ENCODE data around the gene SIDT2. TPM values are rescaled to one million over a fixed set of nuclear protein-coding genes. Genes with fewer than 3 reads are reported as not detected.

The SIDT2 gene
- total RNA-seq, 3 donors from 2014 or later = 69.8 to 76.3 (median 71.4) TPM

GRCh38 chr11:117229411-117229810 is 50.9 kb downstream of the SIDT2 start:
- no peak for ATAC-seq
- no peaks in the 10 kb centered on the region for H3K36me3 ChIP-seq (ENCODE audit: low read depth)
- no peak for DNase-seq
- no peak overlapping the region for H3K4me3 ChIP-seq
- H3K9me3 ChIP-seq = no peaks in the 10 kb centered on the region
- intact Hi-C loops (cut with DNase I, micrococcal nuclease) = no loop called here
- TF ChIP-seq CTCF (IDR thresholded peaks at IDR 0.05) = no peak
- peaks cover 36% of the 10 kb centered on the region for H3K4me1 ChIP-seq (ENCODE audit: low read depth)

GRCh38 chr11:117229931-117230285 is 51.4 kb downstream of the SIDT2 start:
- no peaks in the 10 kb centered on the region for H3K9me3 ChIP-seq
- H3K36me3 ChIP-seq (ENCODE audit: low read depth) = no peaks in the 10 kb centered on the region
- DNase-seq (no peak), ATAC-seq (no peak)
- H3K4me3 ChIP-seq = no peak overlapping the region
- intact Hi-C loops (cut with DNase I, micrococcal nuclease) = no loop called here
- no peak for TF ChIP-seq CTCF (IDR thresholded peaks at IDR 0.05)
- peaks cover 32% of the 10 kb centered on the region for H3K4me1 ChIP-seq (ENCODE audit: low read depth)

GRCh38 chr11:117230286-117230961 is 51.9 kb downstream of the SIDT2 start:
- DNase-seq (no peak), ATAC-seq (no peak)
- Histone ChIP-seq H3K4me3 (no peak overlapping the region), H3K36me3 (ENCODE audit: low read depth) (no peaks in the 10 kb centered on the region), H3K9me3 (no peaks in the 10 kb centered on the region), H3K4me1 (ENCODE audit: low read depth) (peaks cover 27% of the 10 kb centered on the region)
- no peak for TF ChIP-seq CTCF (IDR thresholded peaks at IDR 0.05)
- intact Hi-C loops (cut with DNase I, micrococcal nuclease) = no loop called here

GRCh38 chr11:117230999-117231841 is 52.7 kb downstream of the SIDT2 start:
- intact Hi-C loops (cut with DNase I, micrococcal nuclease) = no loop called here
- peaks cover 22% of the 10 kb centered on the region for H3K4me1 ChIP-seq (ENCODE audit: low read depth)
- H3K4me3 ChIP-seq = peak overlapping the region; percentile 92
- H3K9me3 ChIP-seq = no peaks in the 10 kb centered on the region
- H3K36me3 ChIP-seq (ENCODE audit: low read depth) = no peaks in the 10 kb centered on the region
- ATAC-seq = peak; percentile 59
- no peak for TF ChIP-seq CTCF (IDR thresholded peaks at IDR 0.05)
- DNase-seq = peak in 1 of 3 donors; percentile 81

GRCh38 chr11:117231842-117232091 is 53.2 kb downstream of the SIDT2 start, which contains the start of gene PCSK7:
Gene PCSK7, minus strand, starts transcription at chr11:117232073. Its CDS starts 2,229 bp downstream, at chr11:117229844.
- H3K9me3 ChIP-seq = no peaks in the 10 kb centered on the region
- H3K4me1 ChIP-seq (ENCODE audit: low read depth) = peaks cover 17% of the 10 kb centered on the region
- no peak for TF ChIP-seq CTCF (IDR thresholded peaks at IDR 0.05)
- DNase-seq = peak; percentile 81 to 90 (median 87)
- ATAC-seq = no peak
- H3K36me3 ChIP-seq (ENCODE audit: low read depth) = no peaks in the 10 kb centered on the region
- intact Hi-C loops (cut with DNase I, micrococcal nuclease) = no loop called here
- H3K4me3 ChIP-seq = peak within 1 kb of the TSS; percentile 92
